Measurements from ENCODE around the gene ARHGDIG. TPM values are rescaled to one million over a fixed set of nuclear protein-coding genes. Genes with fewer than 3 reads are reported as not detected.

The ARHGDIG gene
- polyA plus RNA-seq, 4 donors: 1.9 to 5.6 (median 3.5) TPM

GRCh38 chr16:279531-279930 is 860 bp upstream of the ARHGDIG start:
- no peak for DNase-seq (ENCODE audit: low read depth in 4 of 4, low spot score in 3 of 4)

GRCh38 chr16:280005-280460 is 358 bp upstream of the ARHGDIG start:
- DNase-seq (ENCODE audit: low read depth in 4 of 4, low spot score in 3 of 4): no peak

- no peak for DNase-seq (ENCODE audit: low read depth in 4 of 4, low spot score in 3 of 4)
Observed at GRCh38 chr16:280991-281659, 734 bp downstream of the ARHGDIG start.

GRCh38 chr16:281660-282255 is 1.4 kb downstream of the ARHGDIG start:
- no peak for DNase-seq (ENCODE audit: low read depth in 4 of 4, low spot score in 3 of 4)

- DNase-seq (ENCODE audit: low read depth in 4 of 4, low spot score in 3 of 4): no peak
Observed at GRCh38 chr16:282491-282890, 2.1 kb downstream of the ARHGDIG start.

GRCh38 chr16:283033-283805 is 2.8 kb downstream of the ARHGDIG start, which contains the start of gene PDIA2:
Gene PDIA2, plus strand, starts transcription at chr16:283164. Its CDS starts 6 bp downstream, at chr16:283170.
- DNase-seq (ENCODE audit: low read depth in 4 of 4, low spot score in 3 of 4): no peak

- DNase-seq (ENCODE audit: low read depth in 4 of 4, low spot score in 3 of 4): no peak
Observed at GRCh38 chr16:284204-285120, 4.1 kb downstream of the ARHGDIG start.

GRCh38 chr16:285146-286055 is 5.0 kb downstream of the ARHGDIG start:
- DNase-seq (ENCODE audit: low read depth in 4 of 4, low spot score in 3 of 4): no peak

- no peak for DNase-seq (ENCODE audit: low read depth in 4 of 4, low spot score in 3 of 4)
Observed at GRCh38 chr16:286491-287297, 6.3 kb downstream of the ARHGDIG start.

- no peak for DNase-seq (ENCODE audit: low read depth in 4 of 4, low spot score in 3 of 4)
Observed at GRCh38 chr16:287298-287811, 7.0 kb downstream of the ARHGDIG start.

- no peak for DNase-seq (ENCODE audit: low read depth in 4 of 4, low spot score in 3 of 4)
Observed at GRCh38 chr16:287981-288920, 7.9 kb downstream of the ARHGDIG start.

- no peak for DNase-seq (ENCODE audit: low read depth in 4 of 4, low spot score in 3 of 4)
Observed at GRCh38 chr16:289395-289997, 9.1 kb downstream of the ARHGDIG start.

- DNase-seq (ENCODE audit: low read depth in 4 of 4, low spot score in 3 of 4): no peak
Observed at GRCh38 chr16:290015-290680, 9.8 kb downstream of the ARHGDIG start.

GRCh38 chr16:290681-291405 is 10.5 kb downstream of the ARHGDIG start:
- DNase-seq (ENCODE audit: low read depth in 4 of 4, low spot score in 3 of 4): no peak

GRCh38 chr16:291539-291938 is 11.1 kb downstream of the ARHGDIG start:
- no peak for DNase-seq (ENCODE audit: low read depth in 4 of 4, low spot score in 3 of 4)

Data from right renal pelvis (tissue), 4 donors.